Endothelial cell of umbilical vein (primary cell): ENCODE data around the gene ADARB1. TPM values are rescaled to one million over a fixed set of nuclear protein-coding genes. Genes with fewer than 3 reads are reported as not detected.

ENCODE experiments used
- BruUV-seq: library from RNA; stranded (reverse); fragments of 400-500 nt; replicated peaks from 2 replicates; lab custom pipeline; 2021; lab: Mats Ljungman, UMichigan
- CTCF ChIA-PET: fragments of 300-600, 350-600 bp; sonication (Branson Sonifier 250); formaldehyde crosslinking; loops from one replicate; lab custom pipeline; 2021; ENCODE audit warnings: antibody characterized with exemption, inconsistent platforms; lab: Charles Lee
- POLR2A ChIA-PET: fragments of 300-600, 350-600 bp; sonication (Branson Sonifier 250); formaldehyde crosslinking; loops from one replicate; lab custom pipeline; 2021; ENCODE audit warnings: antibody characterized with exemption, inconsistent platforms; lab: Charles Lee
- DNase-seq: peaks from one replicate; pipeline ENCODE4 v3.0.0-alpha.2; 2011; ENCODE audit warnings: low read depth, low spot score
- FAIRE-seq: peaks from 2 replicates; lab custom pipeline; 2011; peaks lifted over from hg19 to GRCh38; lab: Jason Lieb, UNC
- H2AFZ ChIP-seq: 2 replicates; pipeline ENCODE4 v1.6.0; 2012; ENCODE audit warnings: low read depth, low read length, control low read depth, inconsistent platforms
- H3K27ac ChIP-seq: 2 replicates; pipeline ENCODE4 v1.5.1; 2011; ENCODE audit warnings: low read depth, mild to moderate bottlenecking, control low read depth, low read length, moderate library complexity; ENCODE audit not compliant: insufficient read depth
- H3K27me3 ChIP-seq, 2 experiments: 2 replicates each; pipeline versions ENCODE4 v1.6.0 to v1.6.1; 2011; ENCODE audit warnings: low read length in 2 of 2, mixed read lengths in 1 of 2; ENCODE audit not compliant: control insufficient read depth in 2 of 2, insufficient read depth in 2 of 2
- H3K36me3 ChIP-seq, 2 experiments: 2 replicates in 1 of 2; 3 replicates in 1 of 2; pipeline ENCODE4 v1.5.1; 2011; ENCODE audit warnings: low read length in 2 of 2, mild to moderate bottlenecking in 1 of 2, moderate library complexity in 1 of 2; ENCODE audit not compliant: control insufficient read depth in 2 of 2, insufficient read depth in 2 of 2; ENCODE audit errors: extremely low read depth in 1 of 2
- H3K4me1 ChIP-seq: 3 replicates; pipeline ENCODE4 v1.5.1; 2011; ENCODE audit warnings: mild to moderate bottlenecking, low read length; ENCODE audit not compliant: control insufficient read depth, insufficient read depth; ENCODE audit errors: extremely low read depth
- H3K4me2 ChIP-seq: 2 replicates; pipeline ENCODE4 v1.6.1; 2011; ENCODE audit warnings: low read length, control low read depth, mixed read lengths; ENCODE audit not compliant: insufficient read depth
- H3K4me3 ChIP-seq, 3 experiments: fragments of 200-600 bp in 1 of 3; sonication (generic), shearing (Covaris generic) in 1 of 3; replicated peaks in 1 of 3; 2 replicates each; pipeline ENCODE4 v1.5.1; 2011 to 2016; ENCODE audit warnings: control low read depth in 3 of 3, low read length in 3 of 3, mild to moderate bottlenecking in 2 of 3, inconsistent platforms in 1 of 3, low read depth in 1 of 3, moderate library complexity in 1 of 3; ENCODE audit not compliant: insufficient read depth in 1 of 3
- H3K79me2 ChIP-seq: 2 replicates; pipeline ENCODE4 v1.6.0; 2012; ENCODE audit warnings: low read length, inconsistent platforms; ENCODE audit not compliant: control insufficient read depth, insufficient read depth
- H3K9ac ChIP-seq: replicated peaks from 2 replicates; pipeline ENCODE3; 2011; ENCODE audit warnings: low read length, control low read depth; ENCODE audit not compliant: insufficient read depth; ENCODE audit errors: extremely low read depth
- H3K9me1 ChIP-seq: replicated peaks from 3 replicates; pipeline ENCODE4 v1.6.0; 2011; ENCODE audit warnings: mild to moderate bottlenecking, low read length; ENCODE audit not compliant: control insufficient read depth, insufficient read depth; ENCODE audit errors: extremely low read depth
- H3K9me3 ChIP-seq: replicated peaks from 2 replicates; pipeline ENCODE4 v1.5.1; 2012; ENCODE audit warnings: low read length, inconsistent platforms; ENCODE audit not compliant: control insufficient read depth, insufficient read depth
- H4K20me1 ChIP-seq: replicated peaks from 2 replicates; pipeline ENCODE3; 2011; ENCODE audit warnings: mild to moderate bottlenecking, low read length; ENCODE audit not compliant: control insufficient read depth, insufficient read depth; ENCODE audit errors: extremely low read depth
- EZH2 ChIP-seq: IDR thresholded peaks from 2 replicates; pipeline ENCODE4 v1.6.1; 2012; ENCODE audit warnings: borderline replicate concordance, low read depth, mild to moderate bottlenecking, moderate library complexity, low read length, inconsistent platforms; ENCODE audit not compliant: severe bottlenecking
- FOS ChIP-seq: IDR thresholded peaks from 2 replicates; pipeline ENCODE4 v1.6.1; 2011; ENCODE audit warnings: mild to moderate bottlenecking, low read length, moderate library complexity, borderline replicate concordance; ENCODE audit not compliant: insufficient read depth
- GATA2 ChIP-seq: IDR thresholded peaks from 2 replicates; pipeline ENCODE4 v1.7.0; 2011; ENCODE audit warnings: low read depth, mild to moderate bottlenecking, moderate library complexity, mixed read lengths, low read length; ENCODE audit not compliant: insufficient read length, insufficient read depth
- POLR2A ChIP-seq: IDR thresholded peaks from 2 replicates; pipeline ENCODE4 v1.6.1; 2012; ENCODE audit warnings: low read depth, mild to moderate bottlenecking, control low read depth, low read length
- POLR2AphosphoS5 ChIP-seq: IDR thresholded peaks from 2 replicates; pipeline ENCODE4 v1.6.1; 2012; ENCODE audit warnings: low read depth, mild to moderate bottlenecking, control low read depth, low read length, moderate library complexity; ENCODE audit not compliant: insufficient read depth
- dilution Hi-C: fragments of 300-500 bp; cut with MboI; formaldehyde crosslinking; loops from one replicate; pipeline ENCODE4 v1.15.0; 2019; ENCODE audit warnings: low sequenced_read_pairs; ENCODE audit not compliant: extremely low pct_ligation_motif_present
- intact Hi-C: fragments of 100-400 bp; cut with micrococcal nuclease; formaldehyde crosslinking; loops from one replicate; pipeline ENCODE4 v1.10.0; 2022
- polyA plus RNA-seq, 4 experiments: library from polyadenylated mRNA; depleted of rRNA in 3 of 4; stranded (reverse) in 3 of 4; unstranded in 1 of 4; fragments of >200 nt; gene quantifications; 2 replicates each; pipeline versions ENCODE4 v1.2.1 to v1.2.3, GENCODE V29; 2011 to 2012; ENCODE audit warnings: missing spikeins in 1 of 4
- total RNA-seq: library from RNA; stranded (reverse); gene quantifications from 2 replicates; pipeline ENCODE4 v1.2.3, GENCODE V29; 2021
- TF ChIP-seq, protein P1 (sequence below): IDR thresholded peaks from 2 replicates; pipeline ENCODE4 v1.6.1; 2011; ENCODE audit not compliant: insufficient read depth, insufficient read length
- TF ChIP-seq, protein P2 (sequence below), 2 donors: IDR thresholded peaks; 1 replicate in 1 of 2; 2 replicates in 1 of 2; pipeline ENCODE4 v1.5.1; 2011; ENCODE audit warnings: low read length in 2 of 2, mild to moderate bottlenecking in 2 of 2, moderate library complexity in 2 of 2, control low read depth in 1 of 2, inconsistent platforms in 1 of 2, low read depth in 1 of 2; ENCODE audit not compliant: insufficient read depth in 1 of 2; ENCODE audit errors: extremely low read depth in 1 of 2

The ADARB1 gene
- total and polyA plus RNA-seq, 2 donors (not counting 3 experiments of a cell fraction or from before 2014, with no cell fraction given): 32.5 to 54.3 TPM

DNA sequence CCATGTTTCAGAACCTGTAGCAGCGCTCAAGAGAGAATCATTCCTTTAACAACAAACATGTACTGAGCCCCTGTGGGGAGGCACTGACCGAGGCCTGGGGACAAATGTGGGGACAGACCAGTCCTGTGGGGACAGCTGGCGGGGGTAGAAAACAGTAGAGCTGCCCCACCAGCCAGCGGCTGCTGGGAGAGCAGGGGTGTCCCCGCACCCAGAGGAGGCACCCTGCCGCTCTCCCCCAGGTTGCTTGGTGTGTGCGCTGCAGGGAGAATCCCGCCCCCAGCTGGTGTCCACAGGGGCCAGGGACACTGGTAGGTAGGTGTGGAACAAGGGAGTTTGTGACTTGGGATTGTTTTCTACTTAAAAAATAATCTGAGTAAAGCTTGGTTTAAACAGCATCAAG lies 62.1 kb downstream of the ADARB1 start:
- Histone ChIP-seq H3K9me3 (no peaks in the 10 kb centered on the region), H3K9ac (no peak overlapping the region), H3K36me3 (no peaks in the 10 kb centered on the region), H3K4me2 (no peak overlapping the region), H3K79me2 (peaks cover 3% of the 10 kb centered on the region), H4K20me1 (no peaks in the 10 kb centered on the region), H3K4me3 (no peak overlapping the region), H3K9me1 (no peaks in the 10 kb centered on the region), H3K27me3 (no peaks in the 10 kb centered on the region), H2AFZ (no peak overlapping the region), H3K4me1 (peaks cover 16% of the 10 kb centered on the region), H3K27ac (no peak overlapping the region)
- no TSS peak for BruUV-seq
- dilution Hi-C loops: loop anchor here (25.0 kb wide), 1 partner anchor 199 kb away; the partner anchor contains the start of gene SLX9
- CTCF ChIA-PET: interaction anchor here (0.5 to 7.1 kb wide), 40 partner anchors 8 to 684 kb away, joined by 3 to 330 read pairs (median 5); partner anchors contain the start of genes POFUT2, PTTG1IP, SLX9 and UBE2G2
- FAIRE-seq (no peak), DNase-seq (no peak)
- POLR2A ChIA-PET: no interaction called here
- intact Hi-C loops: loop anchor here (5.0 kb wide), 1 partner anchor 151 kb away; the partner anchor contains the start of gene POFUT2
- TF ChIP-seq, protein P1, sequence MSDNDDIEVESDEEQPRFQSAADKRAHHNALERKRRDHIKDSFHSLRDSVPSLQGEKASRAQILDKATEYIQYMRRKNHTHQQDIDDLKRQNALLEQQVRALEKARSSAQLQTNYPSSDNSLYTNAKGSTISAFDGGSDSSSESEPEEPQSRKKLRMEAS: no peak
- TF ChIP-seq EZH2: no peak
- TF ChIP-seq POLR2A: no peak

DNA sequence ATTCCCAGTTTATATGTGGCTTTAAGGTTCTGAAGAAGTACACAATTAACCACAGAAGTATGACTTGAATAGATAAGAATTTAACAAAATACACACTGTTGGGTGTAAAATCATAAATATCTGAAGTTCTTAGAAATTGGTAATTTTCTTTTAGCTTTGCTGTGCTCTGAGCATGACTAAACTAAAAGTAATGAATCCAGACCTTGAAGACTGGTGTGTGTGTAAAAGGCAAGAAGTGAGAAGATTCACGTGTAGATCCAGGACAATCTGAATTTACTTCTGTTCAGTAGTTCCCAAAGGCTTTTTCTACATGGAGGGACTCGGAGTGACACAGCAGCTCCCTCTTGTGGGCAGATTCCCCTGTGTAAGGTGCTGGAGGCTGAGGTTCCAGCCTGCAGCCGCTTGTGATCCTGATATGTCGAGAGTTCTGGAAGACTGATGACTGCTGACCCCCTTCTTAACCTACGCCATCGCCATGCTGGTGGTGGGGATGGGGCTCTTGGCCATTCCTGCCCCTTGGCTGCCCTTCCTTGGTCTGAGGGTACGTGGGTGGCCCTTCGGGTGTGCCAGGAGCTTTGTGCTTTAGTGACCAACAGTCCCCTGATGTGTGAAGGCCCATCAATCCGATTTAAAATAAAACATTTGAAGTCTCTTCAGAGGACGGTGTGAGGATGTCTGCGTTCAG lies 62.7 kb downstream of the ADARB1 start:
- no peak overlapping the region for H3K9ac ChIP-seq
- no peaks in the 10 kb centered on the region for H3K36me3 ChIP-seq
- no peak overlapping the region for H3K4me3 ChIP-seq
- peaks cover 3% of the 10 kb centered on the region for H3K79me2 ChIP-seq
- no peak overlapping the region for H3K27ac ChIP-seq
- ChIA-PET CTCF (interaction anchor here (0.5 to 7.1 kb wide), 50 partner anchors 9 to 684 kb away, joined by 3 to 330 read pairs (median 5); partner anchors contain the start of genes ADARB1, POFUT2, PTTG1IP and SLX9), POLR2A (no interaction called here)
- H3K4me1 ChIP-seq: peaks cover 15% of the 10 kb centered on the region
- no peak overlapping the region for H3K4me2 ChIP-seq
- TF ChIP-seq EZH2: no peak
- TF ChIP-seq, protein P2, sequence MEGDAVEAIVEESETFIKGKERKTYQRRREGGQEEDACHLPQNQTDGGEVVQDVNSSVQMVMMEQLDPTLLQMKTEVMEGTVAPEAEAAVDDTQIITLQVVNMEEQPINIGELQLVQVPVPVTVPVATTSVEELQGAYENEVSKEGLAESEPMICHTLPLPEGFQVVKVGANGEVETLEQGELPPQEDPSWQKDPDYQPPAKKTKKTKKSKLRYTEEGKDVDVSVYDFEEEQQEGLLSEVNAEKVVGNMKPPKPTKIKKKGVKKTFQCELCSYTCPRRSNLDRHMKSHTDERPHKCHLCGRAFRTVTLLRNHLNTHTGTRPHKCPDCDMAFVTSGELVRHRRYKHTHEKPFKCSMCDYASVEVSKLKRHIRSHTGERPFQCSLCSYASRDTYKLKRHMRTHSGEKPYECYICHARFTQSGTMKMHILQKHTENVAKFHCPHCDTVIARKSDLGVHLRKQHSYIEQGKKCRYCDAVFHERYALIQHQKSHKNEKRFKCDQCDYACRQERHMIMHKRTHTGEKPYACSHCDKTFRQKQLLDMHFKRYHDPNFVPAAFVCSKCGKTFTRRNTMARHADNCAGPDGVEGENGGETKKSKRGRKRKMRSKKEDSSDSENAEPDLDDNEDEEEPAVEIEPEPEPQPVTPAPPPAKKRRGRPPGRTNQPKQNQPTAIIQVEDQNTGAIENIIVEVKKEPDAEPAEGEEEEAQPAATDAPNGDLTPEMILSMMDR (IDR thresholded peaks at IDR 0.05; ENCODE audit: extremely low read depth in 1 of 2, insufficient read depth in 1 of 2, low read depth in 1 of 2, low read length in 2 of 2): peak; percentile 91 to 93
- no peak for TF ChIP-seq FOS
- TF ChIP-seq GATA2: no peak
- TF ChIP-seq POLR2AphosphoS5: no peak
- no peak for TF ChIP-seq POLR2A
- no peaks in the 10 kb centered on the region for H4K20me1 ChIP-seq
- intact Hi-C loops: loop anchor here (1.0 to 5.0 kb wide), 2 partner anchors 150 to 188 kb away; partner anchors contain the start of gene POFUT2
- no peaks in the 10 kb centered on the region for H3K9me3 ChIP-seq
- dilution Hi-C loops: loop anchor here (25.0 kb wide), 1 partner anchor 200 kb away; the partner anchor contains the start of gene SLX9
- peak; percentile 96 for FAIRE-seq
- BruUV-seq: no TSS peak
- H2AFZ ChIP-seq: no peak overlapping the region
- H3K9me1 ChIP-seq: no peaks in the 10 kb centered on the region
- no peaks in the 10 kb centered on the region for H3K27me3 ChIP-seq
- peak; percentile 84 for DNase-seq
